Gastroesophageal sphincter (tissue), 4 donors: Measurements from ENCODE around the gene FUT8. TPM values are rescaled to one million over a fixed set of nuclear protein-coding genes. Genes with fewer than 3 reads are reported as not detected.

Experiments
- ATAC-seq: fragments of 150-250 bp; one replicate; pipeline ENCODE4 v1.9.1; 2016; ENCODE audit warnings: mild to moderate bottlenecking, moderate library complexity
- H3K27ac ChIP-seq, 4 donors: fragments of 200-600 bp; sonication (generic) in 3 of 4; 1 replicate in 3 of 4; 2 replicates in 1 of 4; pipeline ENCODE4 v1.5.1; 2016 to 2019
- H3K27me3 ChIP-seq: fragments of 200-600 bp; sonication (generic); one replicate; pipeline ENCODE4 v1.5.1; 2019
- H3K36me3 ChIP-seq, 2 donors: fragments of 200-600 bp; sonication (generic); one replicate each; pipeline ENCODE4 v1.5.1; 2019; ENCODE audit warnings: control low read depth in 1 of 2
- H3K4me1 ChIP-seq, 3 donors: fragments of 200-600 bp; sonication (generic); 1 replicate in 2 of 3; 2 replicates in 1 of 3; pipeline ENCODE4 v1.5.1; 2016 to 2019; ENCODE audit warnings: control low read depth in 2 of 3
- H3K4me3 ChIP-seq, 2 donors: fragments of 200-600 bp; sonication (generic); one replicate each; pipeline ENCODE4 v1.5.1; 2019; ENCODE audit warnings: mild to moderate bottlenecking in 1 of 2, moderate library complexity in 1 of 2
- H3K9me3 ChIP-seq, 3 donors: fragments of 200-600 bp; sonication (generic); one replicate each; pipeline ENCODE4 v1.5.1; 2017 to 2019; ENCODE audit warnings: control low read depth in 2 of 3
- CTCF ChIP-seq, 4 experiments: fragments of 200-600 bp in 2 of 4; fragments of 450-650 bp in 2 of 4; sonication (generic) in 1 of 4; IDR thresholded peaks; one replicate each; pipeline ENCODE4 v1.5.1; 2017 to 2019; ENCODE audit warnings: antibody characterized with exemption in 4 of 4, mild to moderate bottlenecking in 2 of 4, moderate library complexity in 2 of 4
- EP300 ChIP-seq: sonication (generic); formaldehyde crosslinking; IDR thresholded peaks from one replicate; pipeline ENCODE4 v1.6.1; 2017; ENCODE audit warnings: antibody characterized with exemption, mild to moderate bottlenecking
- POLR2A ChIP-seq, 2 donors: fragments of 450-650 bp; IDR thresholded peaks; one replicate each; pipeline ENCODE4 v1.6.1; 2017; ENCODE audit warnings: antibody characterized with exemption in 2 of 2, mild to moderate bottlenecking in 2 of 2, moderate library complexity in 1 of 2
- POLR2AphosphoS5 ChIP-seq: sonication (generic); formaldehyde crosslinking; IDR thresholded peaks from one replicate; pipeline ENCODE4 v1.6.1; 2017; ENCODE audit warnings: antibody characterized with exemption
- WGBS, 2 donors: methylation state at CpG; one replicate each; pipeline ENCODE4 v1.1.5; 2018; ENCODE audit warnings: low coverage in 1 of 2; 5-methylcytosine and 5-hydroxymethylcytosine counted together
- total RNA-seq, 4 donors: library from RNA; depleted of rRNA; stranded (reverse); fragments of >200 nt; gene quantifications; one replicate each; pipeline ENCODE4 v1.1.0, GENCODE V29; 2016

FUT8 gene
- total RNA-seq, 4 donors from 2014 or later: 16.9 to 35.2 (median 30.8) TPM

GRCh38 chr14:65558363-65558762 is 145.8 kb downstream of the FUT8 start:
- no peaks in the 10 kb centered on the region for H3K36me3 ChIP-seq
- no peaks in the 10 kb centered on the region for H3K27me3 ChIP-seq
- no peak for ATAC-seq
- H3K27ac ChIP-seq: no peak overlapping the region
- H3K9me3 ChIP-seq: no peaks in the 10 kb centered on the region
- WGBS, 2 donors: 33 to 37% methylated on average over 2 of the region's 2 CpGs
- H3K4me3 ChIP-seq: no peak overlapping the region
- TF ChIP-seq POLR2AphosphoS5: no peak
- no peak for TF ChIP-seq POLR2A (IDR thresholded peaks at IDR 0.05)
- TF ChIP-seq EP300: no peak
- TF ChIP-seq CTCF (IDR thresholded peaks at IDR 0.05): no peak
- peaks cover 0 to 14% (median 0%) of the 10 kb centered on the region in 3 donors for H3K4me1 ChIP-seq

- Histone ChIP-seq H3K4me1 (peaks cover 0 to 14% (median 0%) of the 10 kb centered on the region in 3 donors), H3K9me3 (no peaks in the 10 kb centered on the region), H3K27ac (no peak overlapping the region), H3K36me3 (no peaks in the 10 kb centered on the region), H3K4me3 (no peak overlapping the region), H3K27me3 (no peaks in the 10 kb centered on the region)
- no peak for ATAC-seq
- TF ChIP-seq POLR2A (IDR thresholded peaks at IDR 0.05): no peak
- TF ChIP-seq EP300: no peak
- TF ChIP-seq POLR2AphosphoS5: no peak
- TF ChIP-seq CTCF (IDR thresholded peaks at IDR 0.05): no peak
- WGBS, 2 donors: 41 to 59% methylated on average over 2 of the region's 2 CpGs
Observed at GRCh38 chr14:65560340-65561027, 148.0 kb downstream of the FUT8 start.

- H3K4me1 ChIP-seq: peaks cover 0 to 8% (median 0%) of the 10 kb centered on the region in 3 donors
- H3K27ac ChIP-seq: no peak overlapping the region
- no peaks in the 10 kb centered on the region for H3K36me3 ChIP-seq
- no peaks in the 10 kb centered on the region for H3K27me3 ChIP-seq
- ATAC-seq: no peak
- H3K9me3 ChIP-seq: no peaks in the 10 kb centered on the region
- WGBS, 2 donors: 97 to 98% methylated on average over 4 of the region's 4 CpGs
- TF ChIP-seq EP300: no peak
- no peak for TF ChIP-seq POLR2A (IDR thresholded peaks at IDR 0.05)
- TF ChIP-seq CTCF (IDR thresholded peaks at IDR 0.05): no peak
- no peak for TF ChIP-seq POLR2AphosphoS5
- no peak overlapping the region for H3K4me3 ChIP-seq
Observed at GRCh38 chr14:65564370-65564769, 151.8 kb downstream of the FUT8 start.

- Histone ChIP-seq H3K36me3 (no peaks in the 10 kb centered on the region), H3K4me3 (no peak overlapping the region), H3K27ac (no peak overlapping the region), H3K4me1 (no peaks in the 10 kb centered on the region), H3K27me3 (no peaks in the 10 kb centered on the region), H3K9me3 (no peaks in the 10 kb centered on the region)
- WGBS, 2 donors: 70 to 86% methylated on average over 1 of the region's 1 CpG
- no peak for ATAC-seq
- no peak for TF ChIP-seq EP300
- TF ChIP-seq CTCF (IDR thresholded peaks at IDR 0.05): no peak
- TF ChIP-seq POLR2AphosphoS5: no peak
- TF ChIP-seq POLR2A (IDR thresholded peaks at IDR 0.05): no peak
Observed at GRCh38 chr14:65565948-65566347, 153.4 kb downstream of the FUT8 start.

- 89 to 98% methylated on average over 4 to 5 of the region's 5 CpGs for WGBS, 2 donors
- no peak for ATAC-seq
- no peaks in the 10 kb centered on the region for H3K9me3 ChIP-seq
- H3K36me3 ChIP-seq: no peaks in the 10 kb centered on the region
- H3K4me1 ChIP-seq: no peaks in the 10 kb centered on the region
- no peaks in the 10 kb centered on the region for H3K27me3 ChIP-seq
- no peak overlapping the region for H3K27ac ChIP-seq
- no peak overlapping the region for H3K4me3 ChIP-seq
- TF ChIP-seq EP300: no peak
- no peak for TF ChIP-seq CTCF (IDR thresholded peaks at IDR 0.05)
- no peak for TF ChIP-seq POLR2A (IDR thresholded peaks at IDR 0.05)
- no peak for TF ChIP-seq POLR2AphosphoS5
Observed at GRCh38 chr14:65566820-65567522, 154.4 kb downstream of the FUT8 start.
